HepG2 (cell line): ENCODE measurements around the gene LCE2D. TPM values are rescaled to one million over a fixed set of nuclear protein-coding genes. Genes with fewer than 3 reads are reported as not detected.
"Not testable (repeated sequence)": the region's sequence is repeated elsewhere in the genome, so short reads cannot be mapped to it uniquely, and the experiment has no call there.

Experiments
- ATAC-seq: fragments of 200-7000 bp; cut with Tn5 transposase; 3 replicates; pipeline ENCODE4 v1.9.1; 2020; ENCODE audit warnings: mild to moderate bottlenecking, moderate library complexity
- BruUV-seq: library from RNA; stranded (reverse); fragments of 400-500 nt; replicated peaks from 2 replicates; lab custom pipeline; 2021; lab: Mats Ljungman, UMichigan
- CTCF ChIA-PET: fragments of 300-600 bp; formaldehyde crosslinking; extraction: SDS; loops from one replicate; lab custom pipeline; 2021; ENCODE audit warnings: low total read pairs, inconsistent platforms, low intra/inter-chr PET ratio; lab: Yijun Ruan, JAX
- POLR2A ChIA-PET: fragments of 350-600 bp; sonication (Branson Sonifier 250); formaldehyde crosslinking; loops from one replicate; lab custom pipeline; 2020; ENCODE audit warnings: antibody characterized with exemption, inconsistent platforms; lab: Yijun Ruan, JAX
- DNase-seq: peaks from one replicate; pipeline ENCODE4 v3.0.0-alpha.2; 2015; ENCODE audit warnings: low spot score
- FAIRE-seq: peaks from 3 replicates; lab custom pipeline; 2011; peaks lifted over from hg19 to GRCh38; lab: Jason Lieb, UNC
- H2AFZ ChIP-seq: one replicate; pipeline ENCODE4 v1.6.1; 2011; ENCODE audit warnings: low read length, inconsistent platforms
- H3K27ac ChIP-seq: fragments of 300-600 bp; 3 replicates; pipeline ENCODE4 v1.8.0; 2011; ENCODE audit warnings: mixed run types, mild to moderate bottlenecking, mixed read lengths, low read length, inconsistent platforms; ENCODE audit not compliant: insufficient read depth; ENCODE audit errors: extremely low read length
- H3K27me3 ChIP-seq, 2 experiments: fragments of 200-600 bp in 1 of 2; 2 replicates in 1 of 2; 3 replicates in 1 of 2; pipeline versions ENCODE4 v1.6.0 to v1.8.0; 2011; ENCODE audit warnings: low read length in 2 of 2, mild to moderate bottlenecking in 2 of 2, moderate library complexity in 2 of 2, inconsistent platforms in 1 of 2; ENCODE audit not compliant: insufficient read depth in 2 of 2, control insufficient read depth in 1 of 2
- H3K36me3 ChIP-seq, 2 experiments: fragments of 200-600 bp in 1 of 2; replicated peaks in 1 of 2; 2 replicates in 1 of 2; 3 replicates in 1 of 2; pipeline versions ENCODE4 v1.5.1 to v1.8.0; 2011; ENCODE audit warnings: low read length in 2 of 2, inconsistent platforms in 1 of 2; ENCODE audit not compliant: insufficient read depth in 2 of 2, control insufficient read depth in 1 of 2
- H3K4me1 ChIP-seq: 2 replicates; pipeline ENCODE4 v1.5.1; 2012; ENCODE audit warnings: low read length, inconsistent platforms; ENCODE audit not compliant: insufficient read depth
- H3K4me2 ChIP-seq: 2 replicates; pipeline ENCODE4 v1.6.0; 2011; ENCODE audit warnings: low read depth, low read length, inconsistent platforms
- H3K4me3 ChIP-seq, 3 experiments: fragments of 200-600 bp in 1 of 3; sonication (generic), shearing (Covaris generic) in 1 of 3; replicated peaks in 1 of 3; 2 replicates each; pipeline ENCODE4 v1.5.1; 2011 to 2016; ENCODE audit warnings: low read length in 3 of 3, inconsistent platforms in 2 of 3, low read depth in 2 of 3, mild to moderate bottlenecking in 2 of 3, control low read depth in 1 of 3, mixed read lengths in 1 of 3; ENCODE audit not compliant: insufficient read depth in 1 of 3
- H3K79me2 ChIP-seq: one replicate; pipeline ENCODE4 v1.6.1; 2011; ENCODE audit warnings: low read length, inconsistent platforms; ENCODE audit not compliant: insufficient read depth
- H3K9ac ChIP-seq: 2 replicates; pipeline ENCODE4 v1.6.0; 2011; ENCODE audit warnings: mild to moderate bottlenecking, low read depth, low read length, inconsistent platforms; ENCODE audit not compliant: insufficient read depth
- H3K9me3 ChIP-seq: 2 replicates; pipeline ENCODE4 v1.5.1; 2012; ENCODE audit warnings: mild to moderate bottlenecking, low read length
- H4K20me1 ChIP-seq: 2 replicates; pipeline ENCODE4 v1.6.0; 2011; ENCODE audit warnings: inconsistent platforms, mild to moderate bottlenecking, low read length, moderate library complexity; ENCODE audit not compliant: insufficient read depth
- FOXK1 ChIP-seq: sonication (generic); formaldehyde crosslinking; IDR thresholded peaks from 2 replicates; pipeline ENCODE4 v1.4.0; 2020; ENCODE audit warnings: low read depth, missing genetic modification reagents, borderline replicate concordance
- HNRNPH1 ChIP-seq: fragments of 200-400 bp; formaldehyde crosslinking; optimal IDR thresholded peaks from 2 replicates; pipeline ENCODE3; 2017; ENCODE audit warnings: mild to moderate bottlenecking, low read depth, low read length
- HOXA3 ChIP-seq: sonication (generic); formaldehyde crosslinking; IDR thresholded peaks from 2 replicates; pipeline ENCODE4 v1.5.0; 2020; ENCODE audit warnings: missing genetic modification reagents
- HOXA9 ChIP-seq: sonication (generic); formaldehyde crosslinking; IDR thresholded peaks from 2 replicates; pipeline ENCODE4 v1.8.1; 2022; ENCODE audit warnings: missing genetic modification reagents, mild to moderate bottlenecking, moderate library complexity, borderline replicate concordance
- JUNB ChIP-seq: sonication (generic); formaldehyde crosslinking; IDR thresholded peaks from 2 replicates; pipeline ENCODE4 v1.8.0; 2022; ENCODE audit warnings: missing genetic modification reagents, mild to moderate bottlenecking, borderline replicate concordance
- NCOR1 ChIP-seq: fragments of 200-600 bp; sonication (generic); IDR thresholded peaks from 2 replicates; pipeline ENCODE4 v1.7.0; 2017; ENCODE audit warnings: antibody characterized with exemption, low read length, borderline replicate concordance
- PAF1 ChIP-seq: IDR thresholded peaks from 2 replicates; pipeline ENCODE4 v1.6.1; 2016; ENCODE audit warnings: missing genetic modification reagents, missing compliant biosample characterization
- ZKSCAN8 ChIP-seq: IDR thresholded peaks from 2 replicates; pipeline ENCODE4 v1.6.1; 2016; ENCODE audit warnings: borderline replicate concordance, missing genetic modification reagents, missing compliant biosample characterization
- ZNF264 ChIP-seq: sonication (generic); formaldehyde crosslinking; IDR thresholded peaks from 2 replicates; pipeline ENCODE4 v1.4.0; 2020; ENCODE audit warnings: missing genetic modification reagents
- ZNF318 ChIP-seq: sonication (generic); formaldehyde crosslinking; IDR thresholded peaks from 2 replicates; pipeline ENCODE4 v1.4.0; 2020; ENCODE audit warnings: mild to moderate bottlenecking, missing genetic modification reagents
- ZNF34 ChIP-seq: sonication (generic); formaldehyde crosslinking; IDR thresholded peaks from 2 replicates; pipeline ENCODE4 v1.4.0; 2020; ENCODE audit warnings: mild to moderate bottlenecking, missing genetic modification reagents, borderline replicate concordance
- ZNF790 ChIP-seq: sonication (generic); formaldehyde crosslinking; IDR thresholded peaks from 2 replicates; pipeline ENCODE4 v1.8.0; 2022; ENCODE audit warnings: missing genetic modification reagents, mild to moderate bottlenecking, borderline replicate concordance
- WGBS: methylation state at CpG from one replicate; pipeline ENCODE4 v1.1.6; 2017; ENCODE audit warnings: low lambda C conversion rate; 5-methylcytosine and 5-hydroxymethylcytosine counted together
- in situ Hi-C: cut with HindIII; loops from 2 replicates; pipeline ENCODE4 v1.10.0; 2017; ENCODE audit warnings: low pct_unique_long_range_greater_than_20kb; ENCODE audit not compliant: extremely low pct_ligation_motif_present
- intact Hi-C: fragments of 100-400 bp; cut with micrococcal nuclease; formaldehyde crosslinking; loops from one replicate; pipeline ENCODE4 v1.10.0; 2022; ENCODE audit not compliant: unreplicated experiment
- polyA plus RNA-seq, 8 experiments: library from polyadenylated mRNA; depleted of rRNA in 3 of 8; stranded (reverse) in 7 of 8; unstranded in 1 of 8; fragments of >200 nt; fragmentation: Illumina TruSeq in 4 of 8; extraction: Trizol in 4 of 8; gene quantifications; 2 replicates each; pipeline versions ENCODE4 v1.2.1 to v1.2.3, GENCODE V29; 2011 to 2016; ENCODE audit warnings: low read depth in 4 of 8, missing spikeins in 1 of 8, mixed read lengths in 1 of 8; ENCODE audit not compliant: insufficient read depth in 1 of 8
- total RNA-seq, 5 experiments: library from RNA; depleted of rRNA; stranded (reverse); fragments of >200 nt; fragmentation: Illumina TruSeq; extraction: Trizol; gene quantifications; 2 replicates each; pipeline ENCODE4 v1.2.3, GENCODE V29; 2016; ENCODE audit warnings: low read depth in 1 of 5

Gene LCE2D
- total and polyA plus RNA-seq, 2 of the 13 experiments (the other 11 are each of a cell fraction or from before 2014, with no cell fraction given) = not detected

DNA sequence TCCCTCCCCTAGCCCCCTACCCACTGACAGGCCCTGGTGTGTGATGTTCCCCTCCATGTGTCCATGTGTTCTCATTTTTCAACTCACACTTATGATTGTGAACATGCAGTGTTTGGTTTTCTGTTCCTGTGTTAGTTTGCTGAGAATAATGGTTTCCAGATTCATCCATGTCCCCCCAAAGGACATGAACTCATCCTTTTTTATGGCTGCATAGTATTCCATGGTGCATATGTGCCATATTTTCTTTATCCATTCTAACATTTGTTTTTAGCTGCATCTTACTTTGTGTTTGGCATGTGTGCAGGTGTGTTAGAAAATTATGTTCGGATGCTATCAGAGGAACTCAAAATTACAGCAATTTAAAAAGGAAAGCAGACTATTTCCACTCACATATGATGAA is 3.0 kb downstream of the LCE2D start:
- POLR2A ChIA-PET, H3K4me1 ChIP-seq, intact Hi-C loops, DNase-seq, H3K27me3 ChIP-seq, H2AFZ ChIP-seq, H4K20me1 ChIP-seq, in situ Hi-C loops, ATAC-seq, BruUV-seq, H3K4me2 ChIP-seq, H3K9me3 ChIP-seq, H3K9ac ChIP-seq, H3K79me2 ChIP-seq, CTCF ChIA-PET, H3K27ac ChIP-seq, FAIRE-seq, H3K36me3 ChIP-seq, H3K4me3 ChIP-seq: not testable (repeated sequence)
- 0% methylated on average over 1 of the region's 1 CpG for WGBS

GRCh38 chr1:152667648-152668047 is 4.5 kb downstream of the LCE2D start:
- Histone ChIP-seq H3K36me3 (no peaks in the 10 kb centered on the region), H2AFZ (no peak overlapping the region), H3K4me1 (no peaks in the 10 kb centered on the region), H3K9ac (no peak overlapping the region), H3K27ac (no peak overlapping the region), H4K20me1 (no peaks in the 10 kb centered on the region), H3K4me3 (no peak overlapping the region), H3K9me3 (no peaks in the 10 kb centered on the region), H3K27me3 (no peaks in the 10 kb centered on the region), H3K79me2 (no peaks in the 10 kb centered on the region), H3K4me2 (no peak overlapping the region)
- intact Hi-C loops (no loop called here), in situ Hi-C loops (no loop called here)
- no TSS peak for BruUV-seq
- ATAC-seq = no peak
- DNase-seq = no peak
- WGBS = 80% methylated on average over 5 of the region's 5 CpGs
- CTCF ChIA-PET = no interaction called here
- no peak for FAIRE-seq
- POLR2A ChIA-PET = no interaction called here
- TF ChIP-seq NCOR1 (no peak), PAF1 (CRISPR knock-in tag) (no peak), ZNF34 (no peak), ZKSCAN8 (CRISPR knock-in tag) (no peak), ZNF318 (CRISPR knock-in tag) (no peak), HOXA3 (CRISPR knock-in tag) (no peak), HNRNPH1 (no peak), HOXA9 (CRISPR knock-in tag) (no peak), JUNB (CRISPR knock-in tag) (no peak), ZNF790 (CRISPR knock-in tag) (no peak), FOXK1 (CRISPR knock-in tag) (no peak), ZNF264 (no peak)
